Neural cell (in vitro differentiated cells): Measurements from ENCODE around the gene UBAP2. TPM values are rescaled to one million over a fixed set of nuclear protein-coding genes. Genes with fewer than 3 reads are reported as not detected.

Experiments
- H2AFZ ChIP-seq: fragments of 200-600, 300-800 bp; sonication (generic), shearing (Covaris generic); 2 replicates; pipeline ENCODE4 v1.6.0; 2014; ENCODE audit warnings: low read depth, mild to moderate bottlenecking, antibody characterized with exemption, low read length, moderate library complexity
- H3F3A ChIP-seq: fragments of 200-600 bp; shearing (Covaris generic); 2 replicates; pipeline ENCODE4 v1.6.1; 2016; ENCODE audit warnings: mild to moderate bottlenecking, moderate library complexity, mixed read lengths, antibody characterized with exemption, low read length; ENCODE audit not compliant: insufficient read depth, poor library complexity, severe bottlenecking
- H3K27ac ChIP-seq: fragments of 200-600, 300-800 bp; sonication (generic), shearing (Covaris generic); 2 replicates; pipeline ENCODE4 v1.5.1; 2014; ENCODE audit warnings: mild to moderate bottlenecking, low read length, moderate library complexity
- H3K27me3 ChIP-seq: fragments of 300-800, 200-600 bp; sonication (generic), shearing (Covaris generic); 2 replicates; pipeline ENCODE4 v1.6.0; 2014; ENCODE audit warnings: mild to moderate bottlenecking, low read depth, low read length, moderate library complexity; ENCODE audit not compliant: insufficient read depth
- H3K36me3 ChIP-seq: fragments of 300-800, 200-600 bp; sonication (generic), shearing (Covaris generic); 2 replicates; pipeline ENCODE4 v1.5.1; 2014; ENCODE audit warnings: mild to moderate bottlenecking, antibody characterized with exemption, low read length, moderate library complexity; ENCODE audit not compliant: insufficient read depth
- H3K4me2 ChIP-seq: fragments of 300-800, 200-600 bp; sonication (generic), shearing (Covaris generic); 2 replicates; pipeline ENCODE4 v1.6.0; 2014; ENCODE audit warnings: mild to moderate bottlenecking, low read length
- H3K4me3 ChIP-seq: fragments of 300-800, 200-600 bp; sonication (generic), shearing (Covaris generic); 2 replicates; pipeline ENCODE4 v1.5.1; 2014; ENCODE audit warnings: mild to moderate bottlenecking, low read length, moderate library complexity
- H3K79me2 ChIP-seq: fragments of 200-600 bp; shearing (Covaris generic); replicated peaks from 2 replicates; pipeline ENCODE4 v1.6.0; 2014; ENCODE audit warnings: mild to moderate bottlenecking, low read length, moderate library complexity; ENCODE audit not compliant: insufficient read depth
- H3K9ac ChIP-seq: fragments of 300-800, 200-600 bp; sonication (generic), shearing (Covaris generic); 2 replicates; pipeline ENCODE4 v1.6.1; 2016; ENCODE audit warnings: mild to moderate bottlenecking, low read length, mixed read lengths
- H3K9me2 ChIP-seq: fragments of 200-600 bp; shearing (Covaris generic); 2 replicates; pipeline ENCODE4 v1.6.1; 2016; ENCODE audit warnings: mild to moderate bottlenecking, low read length, mixed read lengths; ENCODE audit not compliant: insufficient read depth
- H3K9me3 ChIP-seq: fragments of 200-600, 300-800 bp; sonication (generic), shearing (Covaris generic); 2 replicates; pipeline ENCODE4 v1.6.1; 2016; ENCODE audit warnings: mild to moderate bottlenecking, mixed run types, low read length, moderate library complexity, mixed read lengths
- H4K20me1 ChIP-seq: fragments of 200-600 bp; shearing (Covaris generic); 2 replicates; pipeline ENCODE4 v1.6.1; 2016; ENCODE audit warnings: mild to moderate bottlenecking, mixed run types; ENCODE audit not compliant: insufficient read depth
- CTCF ChIP-seq: fragments of 450-650 bp; IDR thresholded peaks from 2 replicates; pipeline ENCODE4 v1.5.1; 2014; ENCODE audit warnings: antibody characterized with exemption, mild to moderate bottlenecking, moderate library complexity; ENCODE audit not compliant: poor library complexity, severe bottlenecking
- EP300 ChIP-seq: fragments of 450-650 bp; conservative IDR thresholded peaks from 2 replicates; pipeline ENCODE4 v1.6.1; 2014; ENCODE audit warnings: antibody characterized with exemption, mild to moderate bottlenecking, moderate library complexity; ENCODE audit not compliant: poor library complexity, severe bottlenecking
- EZH2 ChIP-seq: fragments of 200-600, 300-800 bp; shearing (Covaris generic), sonication (generic); IDR thresholded peaks from 2 replicates; pipeline ENCODE4 v1.6.1; 2014; ENCODE audit warnings: antibody characterized with exemption, low read length, borderline replicate concordance, mild to moderate bottlenecking; ENCODE audit not compliant: insufficient read depth, poor library complexity, severe bottlenecking
- MXI1 ChIP-seq: fragments of 450-650 bp; conservative IDR thresholded peaks from 2 replicates; pipeline ENCODE4 v1.6.1; 2014; ENCODE audit warnings: antibody characterized with exemption, mild to moderate bottlenecking; ENCODE audit not compliant: poor library complexity, severe bottlenecking
- POLR2AphosphoS5 ChIP-seq: IDR thresholded peaks from 2 replicates; pipeline ENCODE4 v1.6.1; 2012
- RAD21 ChIP-seq: fragments of 450-650 bp; conservative IDR thresholded peaks from 2 replicates; pipeline ENCODE4 v1.6.1; 2014; ENCODE audit warnings: antibody characterized with exemption, mild to moderate bottlenecking, moderate library complexity
- REST ChIP-seq: IDR thresholded peaks from 2 replicates; pipeline ENCODE4 v1.6.1; 2012; ENCODE audit warnings: borderline replicate concordance
- SMC3 ChIP-seq: fragments of 450-650 bp; conservative IDR thresholded peaks from 2 replicates; pipeline ENCODE4 v1.6.1; 2014; ENCODE audit warnings: antibody characterized with exemption, mild to moderate bottlenecking, moderate library complexity; ENCODE audit not compliant: poor library complexity
- TAF1 ChIP-seq: IDR thresholded peaks from 2 replicates; pipeline ENCODE4 v1.6.1; 2012; ENCODE audit warnings: low read depth
- polyA plus RNA-seq: library from polyadenylated mRNA; depleted of rRNA; stranded (reverse); fragments of >200 nt; gene quantifications from 2 replicates; pipeline ENCODE4 v1.2.3, GENCODE V29; 2014

Gene UBAP2
- polyA plus RNA-seq, 1 donor from 2014 or later, result 9.2 TPM

GRCh38 chr9:34086864-34087263 is 38.2 kb upstream of the UBAP2 start:
- Histone ChIP-seq H3K27ac (no peak overlapping the region), H3K4me2 (no peak overlapping the region), H4K20me1 (no peaks in the 10 kb centered on the region), H3F3A (no peaks in the 10 kb centered on the region), H3K4me3 (no peak overlapping the region), H3K9me3 (no peaks in the 10 kb centered on the region), H3K36me3 (no peaks in the 10 kb centered on the region), H3K9me2 (no peaks in the 10 kb centered on the region), H3K27me3 (no peaks in the 10 kb centered on the region), H3K9ac (no peak overlapping the region), H3K79me2 (no peaks in the 10 kb centered on the region), H2AFZ (no peak overlapping the region)
- TF ChIP-seq MXI1 (no peak), TAF1 (no peak), CTCF (no peak), RAD21 (no peak), EZH2 (no peak), EP300 (no peak), REST (no peak), SMC3 (no peak), POLR2AphosphoS5 (no peak)

- Histone ChIP-seq H3K9me2 (no peaks in the 10 kb centered on the region), H4K20me1 (no peaks in the 10 kb centered on the region), H3K4me3 (no peak overlapping the region), H3K36me3 (no peaks in the 10 kb centered on the region), H2AFZ (no peak overlapping the region), H3F3A (no peaks in the 10 kb centered on the region), H3K9ac (no peak overlapping the region), H3K79me2 (no peaks in the 10 kb centered on the region), H3K27ac (no peak overlapping the region), H3K4me2 (no peak overlapping the region), H3K27me3 (no peaks in the 10 kb centered on the region), H3K9me3 (no peaks in the 10 kb centered on the region)
- TF ChIP-seq CTCF (no peak), REST (no peak), SMC3 (no peak), RAD21 (no peak)
These were observed 37.2 kb upstream of the UBAP2 start for GRCh38 chr9:34085581-34086500.
